Measurements from ENCODE around the gene COL11A2. TPM values are rescaled to one million over a fixed set of nuclear protein-coding genes. Genes with fewer than 3 reads are reported as not detected.

The COL11A2 gene
- total and polyA plus RNA-seq, 2 donors (not counting 3 experiments of a cell fraction or from before 2014, with no cell fraction given) = 0.65 to 1.3 TPM

DNA sequence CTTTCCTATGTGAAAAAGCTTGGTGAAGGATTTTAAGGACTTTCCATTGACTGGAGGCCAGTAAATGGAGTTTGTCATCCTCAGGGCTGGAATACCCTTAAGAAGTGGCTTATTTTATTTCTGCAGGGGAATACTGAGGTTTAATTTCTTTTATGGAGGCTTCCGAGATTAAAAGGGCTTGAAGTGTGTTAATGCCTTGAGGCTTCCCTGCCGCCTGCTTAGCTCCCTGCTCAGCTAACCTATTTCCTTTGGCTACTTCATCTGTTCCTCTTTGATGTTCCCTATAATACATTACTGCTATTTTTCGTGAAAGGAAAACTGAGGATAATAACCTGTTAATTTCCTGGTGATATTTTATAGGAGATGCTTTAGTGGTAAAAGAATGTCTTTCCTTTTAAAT, 72.3 kb downstream of the COL11A2 start:
- ChIA-PET CTCF (interaction anchor here (0.9 to 4.6 kb wide), 14 partner anchors 10 to 186 kb away, joined by 3 to 55 read pairs (median 4); partner anchors contain the start of gene HLA-DPB1), POLR2A (no interaction called here)
- Histone ChIP-seq H3K9ac (replicated peaks; ENCODE audit: extremely low read depth, insufficient read depth, low read length) (no peak overlapping the region), H3K27ac (ENCODE audit: insufficient read depth, low read depth, low read length) (no peak overlapping the region), H3K4me1 (ENCODE audit: control insufficient read depth, extremely low read depth, insufficient read depth, low read length) (no peaks in the 10 kb centered on the region), H3K36me3 (ENCODE audit: control insufficient read depth in 2 of 2, extremely low read depth in 1 of 2, insufficient read depth in 2 of 2, low read length in 2 of 2) (no peaks in the 10 kb centered on the region), H4K20me1 (replicated peaks; ENCODE audit: control insufficient read depth, extremely low read depth, insufficient read depth, low read length) (no peaks in the 10 kb centered on the region), H3K27me3 (ENCODE audit: control insufficient read depth in 2 of 2, insufficient read depth in 2 of 2, low read length in 2 of 2) (peaks cover 36 to 37% of the 10 kb centered on the region in 2 experiments), H3K4me3 (replicated peaks in 1 of 3; ENCODE audit: insufficient read depth in 1 of 3, low read depth in 1 of 3, low read length in 3 of 3) (no peak overlapping the region), H3K9me3 (replicated peaks; ENCODE audit: control insufficient read depth, insufficient read depth, low read length) (no peaks in the 10 kb centered on the region), H3K79me2 (ENCODE audit: control insufficient read depth, insufficient read depth, low read length) (no peaks in the 10 kb centered on the region), H2AFZ (ENCODE audit: low read depth, low read length) (no peak overlapping the region), H3K9me1 (replicated peaks; ENCODE audit: control insufficient read depth, extremely low read depth, insufficient read depth, low read length) (no peaks in the 10 kb centered on the region), H3K4me2 (ENCODE audit: insufficient read depth, low read length) (no peak overlapping the region)
- intact Hi-C loops (cut with micrococcal nuclease) = no loop called here
- no TSS peak for BruUV-seq (replicated peaks)
- FAIRE-seq (no peak), DNase-seq (ENCODE audit: low read depth, low spot score) (no peak)
- dilution Hi-C loops (cut with MboI; ENCODE audit: extremely low pct_ligation_motif_present, low sequenced_read_pairs) = no loop called here
- no peak for TF ChIP-seq FOS (IDR thresholded peaks at IDR 0.05; ENCODE audit: borderline replicate concordance, insufficient read depth, low read length)
- no peak for TF ChIP-seq POLR2AphosphoS5 (IDR thresholded peaks at IDR 0.05; ENCODE audit: insufficient read depth, low read depth, low read length)
- TF ChIP-seq GATA2 (IDR thresholded peaks at IDR 0.05; ENCODE audit: insufficient read depth, insufficient read length, low read depth, low read length) = no peak
- TF ChIP-seq MYC (IDR thresholded peaks at IDR 0.05; ENCODE audit: low read depth, low read length) = no peak
- TF ChIP-seq, protein P1, sequence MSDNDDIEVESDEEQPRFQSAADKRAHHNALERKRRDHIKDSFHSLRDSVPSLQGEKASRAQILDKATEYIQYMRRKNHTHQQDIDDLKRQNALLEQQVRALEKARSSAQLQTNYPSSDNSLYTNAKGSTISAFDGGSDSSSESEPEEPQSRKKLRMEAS (IDR thresholded peaks at IDR 0.05; ENCODE audit: insufficient read depth, insufficient read length) = no peak
- TF ChIP-seq, protein P2, sequence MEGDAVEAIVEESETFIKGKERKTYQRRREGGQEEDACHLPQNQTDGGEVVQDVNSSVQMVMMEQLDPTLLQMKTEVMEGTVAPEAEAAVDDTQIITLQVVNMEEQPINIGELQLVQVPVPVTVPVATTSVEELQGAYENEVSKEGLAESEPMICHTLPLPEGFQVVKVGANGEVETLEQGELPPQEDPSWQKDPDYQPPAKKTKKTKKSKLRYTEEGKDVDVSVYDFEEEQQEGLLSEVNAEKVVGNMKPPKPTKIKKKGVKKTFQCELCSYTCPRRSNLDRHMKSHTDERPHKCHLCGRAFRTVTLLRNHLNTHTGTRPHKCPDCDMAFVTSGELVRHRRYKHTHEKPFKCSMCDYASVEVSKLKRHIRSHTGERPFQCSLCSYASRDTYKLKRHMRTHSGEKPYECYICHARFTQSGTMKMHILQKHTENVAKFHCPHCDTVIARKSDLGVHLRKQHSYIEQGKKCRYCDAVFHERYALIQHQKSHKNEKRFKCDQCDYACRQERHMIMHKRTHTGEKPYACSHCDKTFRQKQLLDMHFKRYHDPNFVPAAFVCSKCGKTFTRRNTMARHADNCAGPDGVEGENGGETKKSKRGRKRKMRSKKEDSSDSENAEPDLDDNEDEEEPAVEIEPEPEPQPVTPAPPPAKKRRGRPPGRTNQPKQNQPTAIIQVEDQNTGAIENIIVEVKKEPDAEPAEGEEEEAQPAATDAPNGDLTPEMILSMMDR (IDR thresholded peaks at IDR 0.05; ENCODE audit: extremely low read depth in 1 of 2, insufficient read depth in 1 of 2, low read depth in 1 of 2, low read length in 2 of 2) = no peak
- TF ChIP-seq JUN (IDR thresholded peaks at IDR 0.05; ENCODE audit: borderline replicate concordance, insufficient read depth, insufficient read length, low read depth) = no peak
- TF ChIP-seq EZH2 (IDR thresholded peaks at IDR 0.05; ENCODE audit: borderline replicate concordance, low read depth, low read length, severe bottlenecking) = no peak
- no peak for TF ChIP-seq POLR2A (IDR thresholded peaks at IDR 0.05; ENCODE audit: low read depth, low read length)

Data from endothelial cell of umbilical vein (primary cell).